OCI-LY7 (cell line): ENCODE results near the gene EXT2.

ENCODE experiments used
- EZH2phosphoT487 ChIP-seq: fragments of 200-600 bp; sonication (generic); IDR thresholded peaks from 2 replicates; pipeline ENCODE4 v1.6.1; 2018; ENCODE audit warnings: low read depth, borderline replicate concordance, mild to moderate bottlenecking, mixed run types, antibody characterized with exemption, low read length, moderate library complexity, mixed read lengths
- TF ChIP-seq, protein P1 (sequence below): fragments of 200-600 bp; sonication (generic); conservative IDR thresholded peaks from 2 replicates; pipeline ENCODE4 v1.5.1; 2014; ENCODE audit warnings: mild to moderate bottlenecking, antibody characterized with exemption, low read length, moderate library complexity, mixed read lengths

DNA sequence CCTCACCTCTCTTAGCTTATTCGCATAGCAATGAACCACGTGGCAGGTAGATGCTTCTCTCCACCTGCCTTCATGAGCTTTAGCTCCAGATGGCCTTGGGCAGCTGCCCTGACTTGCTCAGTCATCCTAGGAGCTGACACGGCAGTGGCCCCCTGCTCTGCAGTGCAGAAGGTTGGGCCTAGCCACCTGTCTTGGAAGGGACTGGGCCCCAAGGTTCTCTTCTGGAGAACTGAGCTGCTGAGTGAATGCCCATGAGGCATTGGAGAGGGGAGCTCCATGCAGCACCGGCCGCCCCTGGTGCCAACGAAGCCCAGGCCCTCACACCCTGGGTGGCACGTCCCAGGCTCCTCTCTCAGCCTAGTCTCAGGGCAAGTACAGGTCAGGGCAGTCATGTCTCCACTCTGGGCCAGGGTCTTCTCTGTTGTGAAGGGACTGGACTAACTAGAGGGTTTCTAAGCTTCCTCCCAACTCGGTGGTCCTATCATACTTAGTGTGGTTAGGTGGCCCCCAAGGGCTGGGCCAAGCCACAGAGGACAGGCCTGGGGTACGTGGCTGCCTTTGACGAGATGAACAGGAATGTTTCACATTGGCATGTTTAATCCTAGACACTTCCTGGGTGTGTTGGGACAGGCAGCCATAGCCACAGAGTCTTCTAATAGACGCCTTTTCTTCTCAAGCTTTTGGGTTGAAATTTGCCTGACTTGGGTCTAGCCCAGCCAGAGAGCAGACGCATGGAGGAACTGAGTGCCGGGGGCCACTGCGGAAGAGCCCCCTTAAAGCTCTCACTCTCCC lies 166.5 kb downstream of the EXT2 start:
- TF ChIP-seq, protein P1, sequence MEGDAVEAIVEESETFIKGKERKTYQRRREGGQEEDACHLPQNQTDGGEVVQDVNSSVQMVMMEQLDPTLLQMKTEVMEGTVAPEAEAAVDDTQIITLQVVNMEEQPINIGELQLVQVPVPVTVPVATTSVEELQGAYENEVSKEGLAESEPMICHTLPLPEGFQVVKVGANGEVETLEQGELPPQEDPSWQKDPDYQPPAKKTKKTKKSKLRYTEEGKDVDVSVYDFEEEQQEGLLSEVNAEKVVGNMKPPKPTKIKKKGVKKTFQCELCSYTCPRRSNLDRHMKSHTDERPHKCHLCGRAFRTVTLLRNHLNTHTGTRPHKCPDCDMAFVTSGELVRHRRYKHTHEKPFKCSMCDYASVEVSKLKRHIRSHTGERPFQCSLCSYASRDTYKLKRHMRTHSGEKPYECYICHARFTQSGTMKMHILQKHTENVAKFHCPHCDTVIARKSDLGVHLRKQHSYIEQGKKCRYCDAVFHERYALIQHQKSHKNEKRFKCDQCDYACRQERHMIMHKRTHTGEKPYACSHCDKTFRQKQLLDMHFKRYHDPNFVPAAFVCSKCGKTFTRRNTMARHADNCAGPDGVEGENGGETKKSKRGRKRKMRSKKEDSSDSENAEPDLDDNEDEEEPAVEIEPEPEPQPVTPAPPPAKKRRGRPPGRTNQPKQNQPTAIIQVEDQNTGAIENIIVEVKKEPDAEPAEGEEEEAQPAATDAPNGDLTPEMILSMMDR, result no peak
- TF ChIP-seq EZH2phosphoT487, result no peak
